Loucy (cell line): ENCODE results near the gene NME8.

Source experiments
- H2AFZ ChIP-seq: fragments of 200-600 bp; sonication (generic); 2 replicates; pipeline ENCODE4 v1.6.0; 2016; ENCODE audit warnings: antibody characterized with exemption, mild to moderate bottlenecking, low read length, moderate library complexity
- H3F3A ChIP-seq: fragments of 200-600 bp; 2 replicates; pipeline ENCODE4 v1.6.0; 2016; ENCODE audit warnings: antibody characterized with exemption, low read depth, mild to moderate bottlenecking
- H3K27me3 ChIP-seq: fragments of 200-600 bp; sonication (generic); 2 replicates; pipeline ENCODE4 v1.6.1; 2014; ENCODE audit warnings: low read length, mild to moderate bottlenecking; ENCODE audit not compliant: insufficient read depth, poor library complexity, severe bottlenecking
- H3K36me3 ChIP-seq: fragments of 200-600 bp; sonication (generic); 2 replicates; pipeline ENCODE4 v1.6.1; 2016; ENCODE audit warnings: low read length; ENCODE audit not compliant: insufficient read depth
- H3K4me1 ChIP-seq: fragments of 200-600 bp; sonication (generic); 2 replicates; pipeline ENCODE4 v1.5.1; 2014; ENCODE audit warnings: low read length, mild to moderate bottlenecking; ENCODE audit not compliant: insufficient read depth, poor library complexity, severe bottlenecking
- H3K4me2 ChIP-seq: fragments of 200-600 bp; sonication (generic); 2 replicates; pipeline ENCODE4 v1.6.0; 2014; ENCODE audit warnings: antibody characterized with exemption, low read length, low read depth, mild to moderate bottlenecking; ENCODE audit not compliant: poor library complexity, severe bottlenecking
- H3K4me3 ChIP-seq: fragments of 200-600 bp; sonication (generic); 2 replicates; pipeline ENCODE4 v1.5.1; 2014; ENCODE audit warnings: low read length, mild to moderate bottlenecking, mixed read lengths; ENCODE audit not compliant: poor library complexity, severe bottlenecking
- H3K79me2 ChIP-seq: fragments of 200-600 bp; sonication (generic); 2 replicates; pipeline ENCODE4 v1.6.1; 2014; ENCODE audit warnings: low read length; ENCODE audit not compliant: insufficient read depth
- H3K9ac ChIP-seq: fragments of 200-600 bp; sonication (generic); 2 replicates; pipeline ENCODE4 v1.6.0; 2014; ENCODE audit warnings: mild to moderate bottlenecking, low read depth, low read length, moderate library complexity; ENCODE audit not compliant: poor library complexity, severe bottlenecking
- H3K9me2 ChIP-seq: fragments of 200-600 bp; sonication (generic); replicated peaks from 2 replicates; pipeline ENCODE4 v1.6.1; 2016; ENCODE audit warnings: low read depth, low read length, mixed read lengths
- H3K9me3 ChIP-seq: fragments of 200-600 bp; sonication (generic); 2 replicates; pipeline ENCODE4 v1.6.1; 2014; ENCODE audit warnings: mild to moderate bottlenecking, antibody characterized with exemption, low read length, low read depth; ENCODE audit not compliant: insufficient read depth
- H4K20me1 ChIP-seq: fragments of 200-600 bp; sonication (generic); 2 replicates; pipeline ENCODE4 v1.6.0; 2014; ENCODE audit warnings: antibody characterized with exemption, low read length, mild to moderate bottlenecking; ENCODE audit not compliant: insufficient read depth, poor library complexity, severe bottlenecking
- CTCF ChIP-seq: fragments of 200-600 bp; sonication (generic); conservative IDR thresholded peaks from 2 replicates; pipeline ENCODE4 v1.5.1; 2014; ENCODE audit warnings: mild to moderate bottlenecking, antibody characterized with exemption, low read length
- EZH2phosphoT487 ChIP-seq: fragments of 200-600 bp; IDR thresholded peaks from 2 replicates; pipeline ENCODE4 v1.6.1; 2018; ENCODE audit warnings: antibody characterized with exemption, mild to moderate bottlenecking, moderate library complexity, borderline replicate concordance

NME8 gene

GRCh38 chr7:37921876-37922275 is 73.5 kb downstream of the NME8 start:
- Histone ChIP-seq H3K4me3 (peak overlapping the region; percentile 95), H2AFZ (no peak overlapping the region), H3K9ac (peak overlapping the region; percentile 88), H3K27me3 (no peaks in the 10 kb centered on the region), H4K20me1 (peaks cover 18% of the 10 kb centered on the region), H3K4me2 (peak overlapping the region; percentile 96), H3F3A (no peaks in the 10 kb centered on the region), H3K9me2 (no peaks in the 10 kb centered on the region), H3K9me3 (0 out of 2 replicates have a peak, but pooled peaks cover 5% of the 10 kb centered on the region), H3K4me1 (peaks cover 46% of the 10 kb centered on the region), H3K36me3 (no peaks in the 10 kb centered on the region), H3K79me2 (peaks cover 59% of the 10 kb centered on the region)
- TF ChIP-seq EZH2phosphoT487: no peak
- TF ChIP-seq CTCF: no peak

GRCh38 chr7:37923996-37924395 is 75.6 kb downstream of the NME8 start:
- H3F3A ChIP-seq: no peaks in the 10 kb centered on the region
- peaks cover 53% of the 10 kb centered on the region for H3K4me1 ChIP-seq
- peaks cover 24% of the 10 kb centered on the region for H4K20me1 ChIP-seq
- no peak for TF ChIP-seq CTCF
- no peak for TF ChIP-seq EZH2phosphoT487
- H3K9me3 ChIP-seq: 0 out of 2 replicates have a peak, but pooled peaks cover 5% of the 10 kb centered on the region
- peaks cover 80% of the 10 kb centered on the region for H3K79me2 ChIP-seq
- H3K9me2 ChIP-seq: no peaks in the 10 kb centered on the region
- peak overlapping the region; percentile 95 for H3K4me3 ChIP-seq
- no peak overlapping the region for H3K9ac ChIP-seq
- peak overlapping the region; percentile 96 for H3K4me2 ChIP-seq
- H2AFZ ChIP-seq: no peak overlapping the region
- H3K36me3 ChIP-seq: no peaks in the 10 kb centered on the region
- no peaks in the 10 kb centered on the region for H3K27me3 ChIP-seq

GRCh38 chr7:37924491-37925041 is 76.2 kb downstream of the NME8 start:
- Histone ChIP-seq H3K4me3 (peak overlapping the region; percentile 95), H3K36me3 (no peaks in the 10 kb centered on the region)

More at GRCh38 chr7:37924491-37925041, 76.2 kb downstream of the NME8 start:
- H4K20me1 ChIP-seq: peaks cover 24% of the 10 kb centered on the region
- TF ChIP-seq EZH2phosphoT487: no peak
- TF ChIP-seq CTCF: no peak
- no peaks in the 10 kb centered on the region for H3K27me3 ChIP-seq
- peaks cover 53% of the 10 kb centered on the region for H3K4me1 ChIP-seq
- no peaks in the 10 kb centered on the region for H3K9me2 ChIP-seq
- H3F3A ChIP-seq: no peaks in the 10 kb centered on the region
- no peak overlapping the region for H2AFZ ChIP-seq
- 0 out of 2 replicates have a peak, but pooled peaks cover 5% of the 10 kb centered on the region for H3K9me3 ChIP-seq
- no peak overlapping the region for H3K9ac ChIP-seq
- peaks cover 84% of the 10 kb centered on the region for H3K79me2 ChIP-seq
- H3K4me2 ChIP-seq: peak overlapping the region; percentile 96
